ENCODE results near the gene DPH1. TPM values are rescaled to one million over a fixed set of nuclear protein-coding genes. Genes with fewer than 3 reads are reported as not detected.

The DPH1 gene
- total RNA-seq, 1 donor: 58.7 TPM

DNA sequence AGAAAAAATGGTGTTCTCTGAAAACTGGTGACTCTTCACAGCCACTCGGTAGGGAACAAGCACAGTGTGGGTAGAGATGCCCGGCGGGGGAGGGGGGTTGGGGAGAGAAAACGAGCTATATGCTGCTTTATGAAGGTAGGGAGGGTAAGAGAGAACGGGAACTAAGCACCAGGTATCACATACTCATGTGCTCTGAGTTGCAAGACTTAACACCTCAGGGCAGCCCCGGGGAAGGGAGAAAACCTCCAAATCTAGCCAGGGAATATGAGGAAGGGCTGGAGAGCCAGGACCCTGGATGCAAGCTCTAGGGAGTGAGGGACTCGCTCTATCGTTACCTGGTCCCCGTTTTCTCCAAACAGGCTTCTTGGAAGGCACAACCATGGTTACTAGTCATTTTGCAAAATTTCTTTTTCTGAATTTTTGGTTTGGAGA lies 60.3 kb downstream of the DPH1 start:
- H3K4me3 ChIP-seq (ENCODE audit: low read depth, low read length): no peak overlapping the region
- no peak for DNase-seq (ENCODE audit: low read depth)
- TF ChIP-seq, protein P1, sequence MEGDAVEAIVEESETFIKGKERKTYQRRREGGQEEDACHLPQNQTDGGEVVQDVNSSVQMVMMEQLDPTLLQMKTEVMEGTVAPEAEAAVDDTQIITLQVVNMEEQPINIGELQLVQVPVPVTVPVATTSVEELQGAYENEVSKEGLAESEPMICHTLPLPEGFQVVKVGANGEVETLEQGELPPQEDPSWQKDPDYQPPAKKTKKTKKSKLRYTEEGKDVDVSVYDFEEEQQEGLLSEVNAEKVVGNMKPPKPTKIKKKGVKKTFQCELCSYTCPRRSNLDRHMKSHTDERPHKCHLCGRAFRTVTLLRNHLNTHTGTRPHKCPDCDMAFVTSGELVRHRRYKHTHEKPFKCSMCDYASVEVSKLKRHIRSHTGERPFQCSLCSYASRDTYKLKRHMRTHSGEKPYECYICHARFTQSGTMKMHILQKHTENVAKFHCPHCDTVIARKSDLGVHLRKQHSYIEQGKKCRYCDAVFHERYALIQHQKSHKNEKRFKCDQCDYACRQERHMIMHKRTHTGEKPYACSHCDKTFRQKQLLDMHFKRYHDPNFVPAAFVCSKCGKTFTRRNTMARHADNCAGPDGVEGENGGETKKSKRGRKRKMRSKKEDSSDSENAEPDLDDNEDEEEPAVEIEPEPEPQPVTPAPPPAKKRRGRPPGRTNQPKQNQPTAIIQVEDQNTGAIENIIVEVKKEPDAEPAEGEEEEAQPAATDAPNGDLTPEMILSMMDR (IDR thresholded peaks at IDR 0.05; ENCODE audit: insufficient read depth, low read depth, low read length): no peak

DNA sequence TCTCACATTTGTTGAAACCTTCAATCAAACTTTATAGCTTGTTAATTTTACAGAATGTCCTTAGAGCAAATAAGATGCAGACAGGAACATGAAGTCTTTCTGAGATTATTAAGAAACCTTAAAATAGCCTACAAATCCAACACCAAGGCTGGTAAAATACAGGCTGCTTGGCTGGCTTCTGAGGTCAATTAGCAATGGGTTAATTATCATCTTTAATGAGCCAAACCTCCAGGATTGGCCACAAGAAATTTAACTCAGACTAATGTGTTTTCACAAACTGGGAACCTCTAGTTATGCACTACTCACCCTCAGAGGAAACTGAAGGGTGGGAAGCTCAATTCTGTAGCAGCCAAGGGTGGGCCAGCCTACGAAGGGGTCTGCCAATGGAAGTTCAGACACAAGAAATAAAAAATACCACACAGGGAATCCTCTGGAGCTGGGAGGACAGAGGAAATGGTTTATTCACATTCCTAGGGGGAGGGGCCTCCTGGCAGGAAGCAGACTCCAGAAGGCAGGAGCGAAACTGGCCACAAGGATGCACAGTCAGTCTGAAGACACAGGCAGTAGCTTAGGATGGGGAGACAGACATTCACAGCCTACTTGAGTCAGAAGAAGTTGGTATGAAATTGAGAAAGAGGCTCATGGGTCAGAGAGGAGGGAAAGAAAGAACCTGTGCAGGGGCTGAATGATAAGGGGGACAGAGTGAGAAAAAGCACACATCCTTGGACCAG lies 61.0 kb downstream of the DPH1 start:
- no peak overlapping the region for H3K4me3 ChIP-seq (ENCODE audit: low read depth, low read length)
- peak; percentile 97 for DNase-seq (ENCODE audit: low read depth)
- TF ChIP-seq, protein P1 (IDR thresholded peaks at IDR 0.05; ENCODE audit: insufficient read depth, low read depth, low read length): peak; percentile 53

DNA sequence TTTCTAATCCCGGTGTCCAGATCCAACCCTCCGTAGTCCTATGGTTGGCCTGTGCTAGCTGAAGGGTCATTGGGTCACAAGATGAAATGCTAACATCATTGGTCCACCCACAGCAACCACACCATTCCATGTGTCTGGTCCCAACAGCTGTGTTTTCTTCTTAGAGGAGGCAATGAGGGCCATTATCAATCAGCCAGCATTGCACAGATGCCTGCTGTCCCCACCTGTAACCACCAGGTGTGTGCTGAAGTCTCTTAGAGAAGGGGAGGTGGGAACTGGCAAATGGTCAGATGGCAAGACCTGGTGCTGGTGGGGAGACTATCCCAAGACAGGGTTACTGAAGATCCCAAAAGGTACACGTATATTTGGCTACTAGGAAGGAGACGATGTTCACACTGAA lies 62.3 kb downstream of the DPH1 start:
- TF ChIP-seq, protein P1 (IDR thresholded peaks at IDR 0.05; ENCODE audit: insufficient read depth, low read depth, low read length): no peak
- DNase-seq (ENCODE audit: low read depth): no peak
- no peak overlapping the region for H3K4me3 ChIP-seq (ENCODE audit: low read depth, low read length)

DNA sequence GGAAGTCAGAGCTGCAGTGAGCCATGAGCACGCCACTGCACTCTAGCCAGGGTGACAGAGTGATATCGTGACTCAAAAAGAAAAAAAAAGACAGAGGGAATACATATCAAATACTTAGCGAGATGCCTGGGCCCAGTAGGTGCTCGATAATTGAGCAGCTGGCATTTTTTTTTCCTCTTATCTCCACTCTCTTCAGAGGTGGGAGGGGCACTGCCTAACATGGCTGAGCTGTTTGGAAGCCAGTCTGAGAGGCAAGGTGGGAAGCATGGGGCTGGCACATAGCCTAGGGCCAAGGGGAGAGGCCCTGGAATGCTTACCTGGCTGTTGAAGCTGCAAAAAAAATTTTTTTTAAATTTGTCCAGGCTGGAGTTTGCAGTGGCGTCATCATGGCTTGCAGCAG lies 63.4 kb downstream of the DPH1 start:
- H3K4me3 ChIP-seq (ENCODE audit: low read depth, low read length): no peak overlapping the region
- no peak for DNase-seq (ENCODE audit: low read depth)
- TF ChIP-seq, protein P1 (IDR thresholded peaks at IDR 0.05; ENCODE audit: insufficient read depth, low read depth, low read length): no peak

Small RNAs within 50 kb of the gene (small RNA-seq; reads per million reads assigned to genes)
- gene AC090617.9 (not detected), gene MIR132 (40.7 reads per million, percentile 95 among the genes with 10 or more reads in this experiment), gene MIR212 (6.3 reads per million, percentile 85 among the genes with 10 or more reads in this experiment), gene OVCA2 (not detected)

Other genes with a start within 250 kb of the DPH1 start
- 9.3 and 12.5 TPM in 2 replicates for gene SMYD4, start 200.3 kb upstream of the DPH1 start, total RNA-seq
- gene RPA1, start 200.1 kb upstream of the DPH1 start, total RNA-seq: 13.4 and 13.5 TPM in 2 replicates
- gene RTN4RL1, start 4.8 kb upstream of the DPH1 start, total RNA-seq: 0.43 TPM in 1 of 2 replicates, not detected in the other
- gene OVCA2, start 11.9 kb downstream of the DPH1 start, total RNA-seq: 48.4 and 61.8 TPM in 2 replicates
- 81.6 and 102 TPM in 2 replicates for gene HIC1, start 24.9 kb downstream of the DPH1 start, total RNA-seq